Activated CD8-positive, alpha-beta memory T cell treated with anti-CD3 and anti-CD28 coated beads for 36 hours (primary cell): ENCODE data around the gene ERC1. TPM values are rescaled to one million over a fixed set of nuclear protein-coding genes. Genes with fewer than 3 reads are reported as not detected.

Source experiments
- CTCF ChIA-PET: fragments of 350-600 bp; sonication (Branson Sonifier 250); formaldehyde crosslinking; loops from one replicate; lab custom pipeline; 2021; ENCODE audit warnings: antibody characterized with exemption; lab: Charles Lee
- POLR2A ChIA-PET: fragments of 350-600 bp; sonication (Branson Sonifier 250); formaldehyde crosslinking; loops from one replicate; lab custom pipeline; 2021; ENCODE audit warnings: antibody characterized with exemption; lab: Charles Lee
- total RNA-seq, 2 experiments: library from RNA; stranded (reverse); gene quantifications; one replicate each; pipeline ENCODE4 v1.2.3, GENCODE V29; 2021

ERC1 gene
- total RNA-seq, 2 experiments from 2014 or later: 24.2 to 25.8 TPM

DNA sequence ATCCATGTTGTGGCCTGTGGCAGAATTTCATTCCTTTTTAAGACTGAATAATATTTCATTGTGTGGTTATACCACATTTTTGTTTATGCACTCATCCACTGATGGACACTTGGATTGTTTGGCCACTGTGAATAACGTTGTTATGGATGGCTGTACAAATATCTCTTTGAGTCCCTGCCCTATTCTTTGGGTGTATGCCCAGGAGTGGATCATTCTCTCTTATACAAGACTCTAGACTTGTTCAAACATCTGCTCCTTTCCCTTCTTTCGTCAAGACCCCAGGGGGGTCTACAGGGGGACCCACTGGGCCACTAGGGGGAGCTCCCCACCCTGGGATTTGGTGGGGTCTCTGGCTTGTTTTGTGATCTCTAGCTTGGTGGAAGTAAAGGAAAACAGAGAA lies 526.0 kb downstream of the ERC1 start:
- CTCF ChIA-PET: no interaction called here
- POLR2A ChIA-PET: no interaction called here

- ChIA-PET CTCF (no interaction called here), POLR2A (no interaction called here)
Measured at GRCh38 chr12:1517734-1518525, 526.9 kb downstream of the ERC1 start.

DNA sequence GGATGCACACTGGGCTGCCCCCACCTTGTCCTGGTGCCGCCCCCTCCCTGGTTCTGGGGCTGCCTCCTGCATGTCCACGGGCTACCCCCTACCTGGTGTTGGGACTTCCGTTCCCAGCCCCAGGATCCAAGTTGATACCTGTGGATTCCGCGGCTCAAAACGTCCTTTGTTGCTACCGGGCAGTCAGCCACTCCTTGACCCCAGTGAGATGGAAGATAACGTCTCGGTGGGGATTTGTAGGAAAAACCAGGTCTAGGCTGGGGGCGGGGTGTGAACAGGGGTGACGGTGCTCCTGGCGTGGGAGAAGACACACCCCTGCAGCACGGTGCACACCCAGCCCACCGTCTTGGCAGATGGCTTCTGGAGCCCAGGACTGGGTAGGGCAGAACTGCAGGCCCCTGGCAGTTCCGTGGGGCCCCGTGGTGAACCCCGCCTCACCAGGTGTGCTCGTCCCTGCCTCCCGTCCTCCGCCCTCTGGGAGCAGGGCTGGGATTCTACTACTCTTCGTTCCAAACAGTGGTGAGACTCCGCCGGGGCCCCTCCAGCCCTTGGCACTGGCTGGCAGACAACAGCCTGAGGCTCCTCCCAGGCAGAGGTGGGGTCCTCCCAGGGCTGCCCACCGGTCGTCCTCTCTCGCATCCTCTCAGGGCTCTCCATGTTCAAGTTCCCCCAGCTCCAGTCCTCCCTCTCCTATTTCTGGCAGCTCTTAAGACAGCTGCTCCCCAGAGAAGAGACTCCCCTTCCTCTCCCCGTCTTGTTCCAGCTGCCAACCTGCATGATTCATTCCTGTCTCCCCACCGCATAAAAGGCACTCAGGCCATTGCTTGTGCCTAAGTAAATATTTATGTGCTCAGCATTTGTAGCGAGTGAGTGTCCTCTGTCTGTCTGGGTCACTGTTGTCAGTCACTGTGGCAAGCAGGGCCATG lies 527.8 kb downstream of the ERC1 start:
- POLR2A ChIA-PET: no interaction called here
- CTCF ChIA-PET: no interaction called here

DNA sequence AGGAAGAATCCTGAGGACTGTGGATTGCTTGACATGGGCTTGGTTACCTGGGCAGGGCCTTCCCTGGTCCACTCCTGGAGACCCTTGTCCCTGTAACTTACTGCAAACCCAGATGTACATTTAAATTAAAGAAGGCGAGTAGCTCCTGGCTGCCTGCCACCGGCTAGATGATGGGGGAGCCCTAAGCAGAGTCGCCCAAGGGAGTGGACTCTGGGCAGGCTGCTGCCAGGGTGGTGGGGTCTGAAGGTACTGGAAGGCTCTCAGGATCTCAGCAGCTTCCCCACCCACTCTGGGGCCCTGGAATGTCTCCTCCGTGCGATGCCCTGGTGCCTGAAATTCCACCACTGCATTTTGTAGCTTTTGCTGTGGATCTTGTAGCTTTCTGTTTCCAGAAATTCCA lies 528.6 kb downstream of the ERC1 start:
- ChIA-PET CTCF (no interaction called here), POLR2A (no interaction called here)

GRCh38 chr12:1523046-1523445 lies 532.0 kb downstream of the ERC1 start:
- ChIA-PET POLR2A (no interaction called here), CTCF (no interaction called here)

DNA sequence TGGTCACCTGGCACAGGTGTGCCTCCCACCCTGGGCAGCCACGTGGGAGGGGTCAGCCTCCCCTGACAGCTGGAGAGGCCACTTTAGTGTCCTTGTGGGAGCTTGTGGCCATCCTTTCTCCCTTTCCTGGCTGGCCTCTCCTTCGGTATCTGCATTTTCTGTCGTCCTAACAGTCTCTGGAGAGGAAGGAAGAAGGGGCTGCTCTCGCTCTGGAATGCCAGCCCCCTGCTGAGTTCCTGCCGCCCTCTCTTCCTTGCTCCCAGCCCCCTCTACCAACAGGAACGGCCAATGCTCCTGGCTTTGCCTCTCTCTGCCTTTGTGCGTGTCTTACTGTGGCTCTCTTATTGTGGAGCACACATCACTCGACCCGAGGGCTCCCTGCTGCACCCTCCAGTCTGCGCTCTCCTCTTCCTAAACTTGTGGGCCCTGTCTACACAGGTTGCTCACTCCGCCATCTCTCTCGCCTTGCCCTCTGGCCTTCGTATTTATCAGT lies 532.6 kb downstream of the ERC1 start:
- ChIA-PET POLR2A (no interaction called here), CTCF (no interaction called here)

GRCh38 chr12:1525858-1526257 lies 534.8 kb downstream of the ERC1 start:
- ChIA-PET POLR2A (no interaction called here), CTCF (no interaction called here)

- ChIA-PET POLR2A (no interaction called here), CTCF (interaction anchor here (1.1 kb wide), 1 partner anchor 55 kb away, joined by 3 read pairs; no protein-coding TSS in a partner anchor)
Measured at GRCh38 chr12:1527789-1528188, 536.8 kb downstream of the ERC1 start.

GRCh38 chr12:1528791-1529190 lies 537.8 kb downstream of the ERC1 start:
- ChIA-PET POLR2A (no interaction called here), CTCF (interaction anchor here (0.6 kb wide), 1 partner anchor 99 kb away, joined by 3 read pairs; no protein-coding TSS in a partner anchor)

DNA sequence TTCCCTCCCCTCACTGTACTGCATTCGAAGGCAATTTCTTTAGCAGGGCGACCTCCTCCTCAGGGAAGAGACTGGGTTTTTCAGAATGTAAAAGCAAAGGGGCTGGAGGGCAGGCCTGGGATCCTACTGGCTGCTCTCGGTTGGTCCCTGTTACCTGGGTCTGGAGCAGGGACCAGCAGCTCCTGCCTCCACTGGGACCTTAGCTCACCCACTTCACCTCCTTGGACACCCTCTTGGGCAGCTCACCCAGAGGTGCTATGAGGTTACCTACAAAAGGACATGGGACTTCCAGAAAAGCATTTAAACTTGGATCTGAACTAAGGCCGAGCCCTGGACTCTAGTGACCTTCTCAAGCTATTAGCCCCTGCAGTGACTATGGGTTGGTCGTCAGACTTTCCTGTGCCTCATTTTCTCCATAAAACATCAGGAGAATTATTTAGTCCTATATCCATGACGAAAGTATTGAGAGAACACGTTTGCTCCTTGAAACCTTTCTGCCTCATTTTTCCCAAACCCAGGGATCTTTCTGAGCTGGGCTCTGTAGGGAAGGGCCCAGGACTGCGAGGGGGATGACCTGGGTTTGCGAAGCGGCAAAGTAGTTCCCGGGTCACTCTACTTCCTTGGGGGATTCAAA lies 538.3 kb downstream of the ERC1 start:
- CTCF ChIA-PET: interaction anchor here (0.6 kb wide), 1 partner anchor 99 kb away, joined by 3 read pairs; no protein-coding TSS in a partner anchor
- POLR2A ChIA-PET: no interaction called here

DNA sequence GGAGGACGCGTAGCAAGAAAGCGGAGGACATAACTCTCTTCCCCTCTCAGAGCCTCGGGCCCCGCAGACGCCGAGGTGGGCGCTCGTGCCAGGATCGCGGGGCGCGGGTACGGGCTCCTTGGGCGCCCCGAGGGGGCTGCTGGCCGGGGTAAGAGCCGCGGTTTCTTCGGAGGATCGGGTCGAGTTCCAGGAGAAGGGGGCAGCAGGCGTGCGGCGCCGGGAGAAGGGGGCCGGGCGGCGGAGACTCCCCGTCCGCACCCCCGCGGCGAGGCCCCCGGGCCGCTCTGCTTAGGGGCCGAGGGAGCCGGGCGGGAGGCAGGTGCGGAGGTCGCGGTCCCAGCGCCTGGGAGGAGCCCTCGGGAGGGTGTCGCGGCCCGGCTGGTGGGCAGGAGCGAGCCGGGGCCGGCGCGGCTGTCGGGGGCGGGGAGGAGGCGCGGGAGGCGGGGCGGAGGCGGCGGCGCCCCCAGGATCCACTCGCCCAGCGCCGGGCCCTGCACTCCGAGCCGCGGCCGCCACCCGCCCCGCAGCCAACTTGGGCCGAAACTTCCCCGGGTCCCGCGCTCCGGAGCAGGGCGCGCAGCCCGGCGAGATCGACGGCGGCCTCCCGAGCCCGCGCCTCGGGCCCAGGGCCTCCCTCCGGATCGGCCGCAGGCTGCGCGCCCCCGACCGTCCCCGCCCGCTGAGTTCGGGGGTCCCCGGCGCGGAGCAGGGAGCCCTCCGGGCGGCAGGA lies 539.0 kb downstream of the ERC1 start:
- ChIA-PET CTCF (no interaction called here), POLR2A (no interaction called here)

DNA sequence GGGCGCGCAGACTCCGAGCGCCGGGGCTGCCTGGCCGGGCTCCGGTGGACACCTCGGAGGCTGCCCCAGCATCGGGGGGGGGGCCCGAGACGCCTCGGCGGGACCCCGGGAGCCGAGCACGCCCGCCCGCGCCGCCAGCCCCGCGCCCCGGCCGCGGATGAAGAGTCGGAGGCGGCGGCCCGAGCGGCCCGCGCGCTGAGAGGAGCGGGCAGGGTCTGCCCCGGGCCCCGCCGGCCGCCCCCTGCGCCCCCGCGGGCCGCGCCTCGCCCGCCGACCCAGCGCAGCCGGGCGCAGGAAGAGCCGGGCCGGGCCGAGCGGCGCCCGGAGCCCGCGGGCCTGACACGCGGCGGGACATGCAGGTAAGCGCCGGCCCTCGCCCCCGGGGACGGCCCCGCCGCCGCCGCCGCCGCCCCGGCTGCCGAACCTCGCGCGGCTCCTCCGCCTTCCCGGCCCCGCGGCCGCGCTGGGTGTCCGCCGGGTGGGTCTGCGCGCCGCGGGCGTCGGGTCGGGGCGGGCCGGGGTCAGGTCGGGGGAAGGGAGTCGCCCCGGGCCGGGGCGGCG lies 539.6 kb downstream of the ERC1 start:
- POLR2A ChIA-PET: no interaction called here
- CTCF ChIA-PET: interaction anchor here (0.6 kb wide), 1 partner anchor 67 kb away, joined by 5 read pairs; no protein-coding TSS in a partner anchor

GRCh38 chr12:1531153-1531653 lies 540.2 kb downstream of the ERC1 start:
- CTCF ChIA-PET: interaction anchor here (0.6 kb wide), 1 partner anchor 67 kb away, joined by 5 read pairs; no protein-coding TSS in a partner anchor
- POLR2A ChIA-PET: no interaction called here

GRCh38 chr12:1531654-1532374 lies 540.8 kb downstream of the ERC1 start:
- ChIA-PET CTCF (interaction anchor here (0.6 kb wide), 1 partner anchor 68 kb away, joined by 5 read pairs; no protein-coding TSS in a partner anchor), POLR2A (no interaction called here)

- ChIA-PET CTCF (interaction anchor here (0.8 kb wide), 1 partner anchor 51 kb away, joined by 3 read pairs; no protein-coding TSS in a partner anchor), POLR2A (no interaction called here)
Measured at GRCh38 chr12:1532375-1533165, 541.5 kb downstream of the ERC1 start.

- POLR2A ChIA-PET: no interaction called here
Measured at GRCh38 chr12:1533205-1533601, 542.2 kb downstream of the ERC1 start.

More at GRCh38 chr12:1533205-1533601, 542.2 kb downstream of the ERC1 start:
- CTCF ChIA-PET: interaction anchor here (0.8 kb wide), 1 partner anchor 50 kb away, joined by 3 read pairs; no protein-coding TSS in a partner anchor
